OCI-LY3 (cell line): ENCODE results near the gene RDH16.

ENCODE experiments used
- CTCF ChIP-seq: fragments of 200-600, 300-600 bp; sonication (generic); IDR thresholded peaks from 2 replicates; pipeline ENCODE4 v1.5.1; 2014; ENCODE audit warnings: antibody characterized with exemption, low read length, low read depth
- EZH2phosphoT487 ChIP-seq: fragments of 200-600 bp; shearing (Covaris generic); IDR thresholded peaks from 2 replicates; pipeline ENCODE4 v1.6.1; 2018; ENCODE audit warnings: antibody characterized with exemption, mixed run types, low read depth

DNA sequence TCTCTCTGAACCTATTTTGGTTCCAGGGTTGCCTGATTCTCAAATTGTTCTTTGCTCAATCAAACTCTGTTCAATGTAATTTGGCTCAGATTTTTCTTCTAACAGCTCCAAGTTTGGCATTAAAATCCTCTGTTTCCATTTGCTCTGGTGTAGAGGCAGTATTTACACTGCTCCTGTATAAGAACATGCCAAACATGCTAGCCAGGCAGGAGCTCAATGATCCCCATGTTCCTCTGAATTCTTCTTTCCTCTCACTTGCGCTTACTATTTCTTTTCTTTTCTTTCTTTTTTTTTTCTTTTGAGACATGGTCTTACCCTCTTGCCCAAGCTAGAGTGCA is 40.4 kb downstream of the RDH16 start:
- TF ChIP-seq CTCF (no peak), EZH2phosphoT487 (no peak)
